Activated T-cell treated with anti-CD3 and anti-CD28 coated beads for 1 hour (primary cell): ENCODE measurements around the gene G3BP2.
"Not testable (repeated sequence)": the region's sequence is repeated elsewhere in the genome, so short reads cannot be mapped to it uniquely, and the experiment has no call there.

ENCODE experiments used
- DNase-seq: peaks from one replicate; pipeline ENCODE4 v3.0.0-alpha.2; 2020; ENCODE audit warnings: low read depth

Gene G3BP2

DNA sequence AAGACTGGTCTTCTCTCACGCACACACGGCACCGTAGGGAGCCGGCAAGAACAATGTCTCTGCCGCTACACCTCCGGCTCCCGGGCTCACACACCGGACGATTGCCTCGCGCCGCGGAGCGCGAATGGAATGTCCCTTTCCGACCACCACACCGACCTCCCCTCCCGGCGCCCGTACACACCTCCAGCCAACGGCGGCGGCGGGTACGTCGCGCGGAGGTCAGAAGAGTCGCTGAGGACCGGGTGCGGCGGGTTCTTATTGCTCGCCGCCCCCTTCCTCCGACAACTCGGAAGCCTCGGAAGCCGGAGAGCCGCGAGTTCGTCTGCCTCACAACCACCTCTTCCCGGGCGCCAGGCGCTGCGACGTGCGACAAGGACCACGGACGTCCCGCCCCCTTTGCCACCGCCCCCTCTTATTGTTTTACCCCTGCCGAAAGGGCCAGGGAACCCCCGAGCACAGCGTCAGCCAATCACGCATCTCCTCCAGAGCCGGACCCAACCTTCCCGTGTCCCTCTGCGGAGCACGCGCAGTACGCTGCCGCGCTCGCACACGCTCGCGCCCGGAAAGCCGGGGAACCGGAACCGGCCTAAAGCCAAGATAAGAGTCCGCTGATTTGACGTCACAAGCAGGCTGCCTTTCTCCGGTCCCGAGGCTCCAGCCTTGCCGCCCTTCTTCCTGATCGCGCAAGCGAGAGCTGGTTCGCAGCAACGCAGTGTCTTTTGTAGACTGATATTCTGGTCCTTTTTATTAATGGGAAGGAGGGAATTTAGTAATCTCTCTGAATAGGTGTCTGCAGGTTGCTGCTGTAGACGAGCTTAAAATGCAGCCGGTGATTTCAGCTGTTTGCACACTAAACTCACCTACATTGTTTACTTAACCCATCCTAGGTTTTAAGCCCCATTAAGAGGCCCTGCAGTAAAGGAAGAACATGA is at the start of gene G3BP2:
Gene G3BP2 (minus strand): TSS at position 385 of the 932 bp plus-strand sequence. CDS start 11,386 bp downstream, outside the sequence.
- peak; percentile 94 for DNase-seq

GRCh38 chr4:75722417-75722816 is 49.2 kb upstream of the G3BP2 start:
- DNase-seq: no peak

DNA sequence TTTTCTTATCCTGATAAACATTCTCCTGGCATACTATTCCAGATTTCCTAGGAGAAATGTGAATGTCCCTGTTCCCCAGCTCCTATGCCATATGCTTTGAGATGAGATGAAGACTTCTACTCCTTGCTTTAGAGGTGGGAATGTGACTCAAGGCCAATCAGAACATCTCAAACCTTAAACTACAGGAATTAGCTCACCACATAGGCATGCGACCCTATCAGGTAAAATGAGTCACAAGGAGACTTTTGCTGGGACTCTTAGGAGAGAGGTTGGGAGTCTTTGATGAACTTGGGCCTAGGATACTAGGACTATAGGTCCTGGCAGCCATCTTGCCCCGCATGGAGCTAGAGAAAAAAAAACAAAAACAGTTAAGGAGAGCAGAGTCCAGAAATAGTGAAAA is 45.3 kb upstream of the G3BP2 start:
- no peak for DNase-seq

DNA sequence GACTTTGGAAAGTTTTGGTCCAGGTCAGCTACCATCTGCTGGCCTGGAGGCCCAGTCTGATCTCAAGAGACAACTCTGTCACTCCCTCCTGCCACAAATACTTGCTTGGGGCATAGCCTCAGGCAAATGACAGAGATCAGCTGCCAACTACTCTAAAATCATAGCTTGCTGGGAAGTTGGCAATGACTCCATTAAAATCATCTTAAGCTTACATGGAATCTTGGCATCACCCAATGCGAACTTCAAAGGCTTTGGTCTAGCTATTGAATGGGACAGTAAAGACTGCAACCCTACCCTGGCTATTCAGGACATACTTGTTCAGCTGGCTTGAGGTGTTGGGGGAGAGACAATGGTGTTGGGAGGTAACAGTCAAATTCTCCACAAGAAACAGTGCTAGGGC is 44.2 kb upstream of the G3BP2 start:
- DNase-seq: no peak

- not testable (repeated sequence) for DNase-seq
Measured at GRCh38 chr4:75716054-75716453, 42.8 kb upstream of the G3BP2 start.

GRCh38 chr4:75715105-75715799 is 42.0 kb upstream of the G3BP2 start:
- DNase-seq: no peak

GRCh38 chr4:75714704-75715103 is 41.5 kb upstream of the G3BP2 start:
- DNase-seq: no peak

GRCh38 chr4:75714011-75714410 is 40.8 kb upstream of the G3BP2 start:
- DNase-seq: no peak

GRCh38 chr4:75710246-75710645 is 37.0 kb upstream of the G3BP2 start:
- no peak for DNase-seq

- peak; percentile 19 for DNase-seq
Measured at GRCh38 chr4:75708218-75708691, 35.0 kb upstream of the G3BP2 start.

DNA sequence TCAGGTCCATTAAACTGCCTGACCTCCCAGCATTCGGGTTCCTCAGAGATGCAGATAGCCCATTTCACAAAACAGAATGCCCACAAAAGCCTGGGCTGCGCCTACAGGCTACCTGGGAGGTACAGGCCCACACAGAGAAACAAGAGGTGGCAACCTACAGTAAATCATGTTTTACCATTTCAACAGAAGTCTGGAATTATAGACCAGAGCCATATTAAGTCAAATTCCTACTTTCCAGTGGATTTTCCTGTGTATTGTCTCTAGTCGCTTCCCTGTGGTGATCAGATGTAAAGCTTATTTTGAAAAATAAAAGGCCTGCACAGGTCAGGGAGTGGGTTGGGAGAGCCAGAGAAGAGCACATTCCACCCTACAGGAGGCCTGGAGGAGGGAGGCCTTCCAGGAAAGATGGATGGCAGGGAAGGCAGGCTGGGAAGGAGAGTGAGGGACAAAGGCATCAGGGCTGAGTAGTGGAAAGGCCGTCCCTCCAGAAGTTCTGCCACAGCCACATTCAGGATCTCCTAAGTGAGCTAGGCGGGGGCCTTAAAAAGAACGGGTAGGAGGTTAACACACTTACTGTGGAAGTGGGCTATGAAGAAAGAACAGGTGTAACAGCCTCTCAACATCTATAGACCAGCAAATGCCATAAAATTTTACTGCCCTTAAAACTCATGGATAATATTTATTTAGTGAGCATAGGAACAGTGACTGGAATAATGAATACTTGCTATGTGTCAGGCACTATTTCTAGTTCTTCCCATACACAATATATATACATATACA is 32.2 kb upstream of the G3BP2 start:
- no peak for DNase-seq

DNA sequence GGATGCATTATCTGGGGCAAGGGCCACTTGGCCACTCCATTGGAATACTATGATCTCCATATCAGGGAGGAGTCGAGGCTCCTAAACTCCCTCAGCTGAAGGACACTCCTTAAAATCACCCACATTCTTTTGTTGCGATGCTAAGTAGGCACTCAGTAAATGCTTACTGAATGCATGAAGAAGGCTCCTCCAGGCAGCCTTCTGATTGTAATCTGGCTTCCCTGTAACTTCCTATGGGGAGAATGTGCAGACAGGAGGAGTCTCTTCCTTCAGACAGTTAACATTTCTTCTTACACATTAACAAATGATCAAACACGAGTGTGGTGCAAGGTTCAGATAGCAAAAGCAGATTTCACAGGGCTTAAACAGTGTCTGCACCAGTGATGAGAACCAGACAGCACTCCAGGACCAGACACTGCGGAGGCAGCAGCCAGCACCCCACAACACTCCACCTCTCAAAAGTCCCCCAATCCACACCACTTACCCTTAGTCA is 29.8 kb upstream of the G3BP2 start:
- DNase-seq: no peak

- no peak for DNase-seq
Measured at GRCh38 chr4:75699299-75699698, 26.1 kb upstream of the G3BP2 start.

- DNase-seq: no peak
Measured at GRCh38 chr4:75698963-75699228, 25.7 kb upstream of the G3BP2 start.

- DNase-seq: no peak
Measured at GRCh38 chr4:75698162-75698962, 25.2 kb upstream of the G3BP2 start.

GRCh38 chr4:75696581-75696980 is 23.4 kb upstream of the G3BP2 start:
- no peak for DNase-seq

- DNase-seq: no peak
Measured at GRCh38 chr4:75696071-75696470, 22.9 kb upstream of the G3BP2 start.

DNA sequence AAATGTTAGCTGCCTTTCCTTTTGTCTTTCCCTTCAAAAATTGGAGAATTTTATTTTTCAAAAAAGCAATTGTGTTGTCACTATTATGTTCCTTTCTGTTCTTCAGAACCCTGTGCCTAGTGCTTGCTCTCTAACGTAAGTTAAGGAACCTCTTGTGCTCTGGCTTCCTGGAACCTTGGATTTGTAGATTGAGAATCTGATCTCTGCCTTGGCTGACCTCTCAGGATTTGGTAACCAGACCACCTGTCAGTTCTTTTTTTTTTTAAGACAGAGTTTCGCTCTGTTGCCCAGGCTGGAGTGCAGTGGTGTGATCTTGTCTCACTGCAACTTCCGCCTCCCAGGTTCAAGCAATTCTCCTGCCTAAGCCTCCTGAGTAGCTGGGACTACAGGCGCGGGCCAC is 18.9 kb upstream of the G3BP2 start:
- not testable (repeated sequence) for DNase-seq

DNA sequence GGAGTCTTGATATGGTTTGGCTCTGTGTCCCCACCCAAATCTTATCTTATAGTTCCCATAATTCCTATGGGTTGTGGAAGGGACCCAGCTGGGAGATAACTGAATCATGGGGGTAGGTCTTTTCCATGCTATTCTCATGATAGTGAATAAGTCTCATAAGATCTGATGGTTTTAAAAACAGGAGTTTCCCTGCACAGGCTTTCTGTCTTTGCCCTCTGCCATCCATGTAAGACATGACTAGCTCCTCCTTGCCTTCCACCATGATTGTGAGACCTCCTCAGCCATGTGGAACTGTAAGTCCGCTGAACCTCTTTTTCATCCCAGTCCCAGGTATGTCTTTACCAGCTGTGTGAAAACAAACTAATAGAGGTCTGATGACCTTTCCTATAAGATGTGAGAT is 13.9 kb upstream of the G3BP2 start:
- not testable (repeated sequence) for DNase-seq

- DNase-seq: no peak
Measured at GRCh38 chr4:75686346-75686745, 13.1 kb upstream of the G3BP2 start.

GRCh38 chr4:75685546-75686189 is 12.5 kb upstream of the G3BP2 start:
- DNase-seq: no peak
